GM18499 (cell line): ENCODE results near the gene HPN.
"Not testable (repeated sequence)": the region's sequence is repeated elsewhere in the genome, so short reads cannot be mapped to it uniquely, and the experiment has no call there.

Source experiments
- ATAC-seq: cut with Tn5 transposase; IDR thresholded peaks from one replicate; pipeline ENCODE4 v1.9.1; 2021; ENCODE audit warnings: moderate number of reproducible peaks; ENCODE audit not compliant: insufficient read depth, unreplicated experiment

HPN gene

GRCh38 chr19:35025969-35026368, 15.6 kb upstream of the HPN start:
- no peak for ATAC-seq

- ATAC-seq = no peak
Measured at GRCh38 chr19:35026418-35026817, 15.1 kb upstream of the HPN start.

- no peak for ATAC-seq
Measured at GRCh38 chr19:35027009-35027408, 14.5 kb upstream of the HPN start.

GRCh38 chr19:35027851-35028599, 13.5 kb upstream of the HPN start:
- ATAC-seq = no peak

- not testable (repeated sequence) for ATAC-seq
Measured at GRCh38 chr19:35028600-35028885, 13.0 kb upstream of the HPN start.

- ATAC-seq = not testable (repeated sequence)
Measured at GRCh38 chr19:35029275-35029736, 12.2 kb upstream of the HPN start.

GRCh38 chr19:35029737-35030256, 11.7 kb upstream of the HPN start:
- no peak for ATAC-seq

GRCh38 chr19:35030257-35031071, 11.1 kb upstream of the HPN start, which contains the start of gene SCN1B:
Gene SCN1B (plus strand): TSS chr19:35030470. CDS start chr19:35030821, 351 bp downstream.
- no peak for ATAC-seq

GRCh38 chr19:35031072-35031881, 10.2 kb upstream of the HPN start:
- no peak for ATAC-seq

- no peak for ATAC-seq
Measured at GRCh38 chr19:35032356-35032865, 9.1 kb upstream of the HPN start.

GRCh38 chr19:35033067-35034004, 8.2 kb upstream of the HPN start:
- ATAC-seq = no peak

- ATAC-seq = no peak
Measured at GRCh38 chr19:35034005-35034502, 7.5 kb upstream of the HPN start.

GRCh38 chr19:35034588-35035382, 6.7 kb upstream of the HPN start:
- no peak for ATAC-seq

GRCh38 chr19:35037716-35038622, 3.6 kb upstream of the HPN start:
- no peak for ATAC-seq

GRCh38 chr19:35038623-35039512, 2.7 kb upstream of the HPN start:
- ATAC-seq = no peak
